IPS DF 19.7 (cell line): Measurements from ENCODE around the gene PRDM16.

Experiments used
- DNase-seq: peaks from one replicate; pipeline ENCODE4 v3.0.0-alpha.2; 2013; ENCODE audit warnings: low read depth, low spot score

The PRDM16 gene

GRCh38 chr1:3469849-3470649, 401.0 kb downstream of the PRDM16 start:
- no peak for DNase-seq

- no peak for DNase-seq
Observed at GRCh38 chr1:3470650-3471355, 401.8 kb downstream of the PRDM16 start.

GRCh38 chr1:3471356-3472087, 402.5 kb downstream of the PRDM16 start:
- DNase-seq = no peak

- DNase-seq = no peak
Observed at GRCh38 chr1:3472088-3472850, 403.3 kb downstream of the PRDM16 start.

GRCh38 chr1:3472906-3473305, 403.9 kb downstream of the PRDM16 start:
- no peak for DNase-seq

GRCh38 chr1:3473381-3473844, 404.4 kb downstream of the PRDM16 start:
- no peak for DNase-seq

- DNase-seq = no peak
Observed at GRCh38 chr1:3474016-3474415, 405.0 kb downstream of the PRDM16 start.

GRCh38 chr1:3474421-3474820, 405.4 kb downstream of the PRDM16 start:
- no peak for DNase-seq

GRCh38 chr1:3475839-3476573, 407.0 kb downstream of the PRDM16 start:
- DNase-seq = no peak

- no peak for DNase-seq
Observed at GRCh38 chr1:3476666-3477065, 407.7 kb downstream of the PRDM16 start.

- no peak for DNase-seq
Observed at GRCh38 chr1:3477241-3477995, 408.4 kb downstream of the PRDM16 start.

GRCh38 chr1:3478187-3478586, 409.2 kb downstream of the PRDM16 start:
- no peak for DNase-seq

- no peak for DNase-seq
Observed at GRCh38 chr1:3479511-3480368, 410.7 kb downstream of the PRDM16 start.

- DNase-seq = no peak
Observed at GRCh38 chr1:3480369-3480719, 411.3 kb downstream of the PRDM16 start.

GRCh38 chr1:3481046-3481445, 412.0 kb downstream of the PRDM16 start:
- DNase-seq = no peak

GRCh38 chr1:3481836-3482375, 412.9 kb downstream of the PRDM16 start:
- DNase-seq = no peak

GRCh38 chr1:3482378-3482849, 413.4 kb downstream of the PRDM16 start:
- no peak for DNase-seq

GRCh38 chr1:3483380-3483779, 414.4 kb downstream of the PRDM16 start:
- DNase-seq = no peak
